Measurements from ENCODE around the gene S100A7.

GRCh38 chr1:153481124-153481523, 20.7 kb upstream of the S100A7 start:
- no peak for TF ChIP-seq FOXK2 (IDR thresholded peaks at IDR 0.05)
- no peak for TF ChIP-seq PKNOX1 (IDR thresholded peaks at IDR 0.05)
- TF ChIP-seq ZNF384 (IDR thresholded peaks at IDR 0.05), result no peak
- no peak for TF ChIP-seq CTBP1 (IDR thresholded peaks at IDR 0.05; ENCODE audit: borderline replicate concordance)
- TF ChIP-seq SP1 (IDR thresholded peaks at IDR 0.05), result no peak
- no peak for TF ChIP-seq SUZ12 (IDR thresholded peaks at IDR 0.05)

Measured in HEK293T (cell line).